Endothelial cell of umbilical vein (primary cell): ENCODE results near the gene CTSK. TPM values are rescaled to one million over a fixed set of nuclear protein-coding genes. Genes with fewer than 3 reads are reported as not detected.

ENCODE experiments used
- BruUV-seq: library from RNA; stranded (reverse); fragments of 400-500 nt; replicated peaks from 2 replicates; lab custom pipeline; 2021; lab: Mats Ljungman, UMichigan
- CTCF ChIA-PET: fragments of 300-600, 350-600 bp; sonication (Branson Sonifier 250); formaldehyde crosslinking; loops from one replicate; lab custom pipeline; 2021; ENCODE audit warnings: antibody characterized with exemption, inconsistent platforms; lab: Charles Lee
- POLR2A ChIA-PET: fragments of 300-600, 350-600 bp; sonication (Branson Sonifier 250); formaldehyde crosslinking; loops from one replicate; lab custom pipeline; 2021; ENCODE audit warnings: antibody characterized with exemption, inconsistent platforms; lab: Charles Lee
- DNase-seq: peaks from one replicate; pipeline ENCODE4 v3.0.0-alpha.2; 2011; ENCODE audit warnings: low read depth, low spot score
- FAIRE-seq: peaks from 2 replicates; lab custom pipeline; 2011; peaks lifted over from hg19 to GRCh38; lab: Jason Lieb, UNC
- H2AFZ ChIP-seq: 2 replicates; pipeline ENCODE4 v1.6.0; 2012; ENCODE audit warnings: low read depth, low read length, control low read depth, inconsistent platforms
- H3K27ac ChIP-seq: 2 replicates; pipeline ENCODE4 v1.5.1; 2011; ENCODE audit warnings: low read depth, mild to moderate bottlenecking, control low read depth, low read length, moderate library complexity; ENCODE audit not compliant: insufficient read depth
- H3K27me3 ChIP-seq, 2 experiments: 2 replicates each; pipeline versions ENCODE4 v1.6.0 to v1.6.1; 2011; ENCODE audit warnings: low read length in 2 of 2, mixed read lengths in 1 of 2; ENCODE audit not compliant: control insufficient read depth in 2 of 2, insufficient read depth in 2 of 2
- H3K36me3 ChIP-seq, 2 experiments: 2 replicates in 1 of 2; 3 replicates in 1 of 2; pipeline ENCODE4 v1.5.1; 2011; ENCODE audit warnings: low read length in 2 of 2, mild to moderate bottlenecking in 1 of 2, moderate library complexity in 1 of 2; ENCODE audit not compliant: control insufficient read depth in 2 of 2, insufficient read depth in 2 of 2; ENCODE audit errors: extremely low read depth in 1 of 2
- H3K4me1 ChIP-seq: 3 replicates; pipeline ENCODE4 v1.5.1; 2011; ENCODE audit warnings: mild to moderate bottlenecking, low read length; ENCODE audit not compliant: control insufficient read depth, insufficient read depth; ENCODE audit errors: extremely low read depth
- H3K4me2 ChIP-seq: 2 replicates; pipeline ENCODE4 v1.6.1; 2011; ENCODE audit warnings: low read length, control low read depth, mixed read lengths; ENCODE audit not compliant: insufficient read depth
- H3K4me3 ChIP-seq, 3 experiments: fragments of 200-600 bp in 1 of 3; sonication (generic), shearing (Covaris generic) in 1 of 3; replicated peaks in 1 of 3; 2 replicates each; pipeline ENCODE4 v1.5.1; 2011 to 2016; ENCODE audit warnings: control low read depth in 3 of 3, low read length in 3 of 3, mild to moderate bottlenecking in 2 of 3, inconsistent platforms in 1 of 3, low read depth in 1 of 3, moderate library complexity in 1 of 3; ENCODE audit not compliant: insufficient read depth in 1 of 3
- H3K79me2 ChIP-seq: 2 replicates; pipeline ENCODE4 v1.6.0; 2012; ENCODE audit warnings: low read length, inconsistent platforms; ENCODE audit not compliant: control insufficient read depth, insufficient read depth
- H3K9ac ChIP-seq: replicated peaks from 2 replicates; pipeline ENCODE3; 2011; ENCODE audit warnings: low read length, control low read depth; ENCODE audit not compliant: insufficient read depth; ENCODE audit errors: extremely low read depth
- H3K9me1 ChIP-seq: replicated peaks from 3 replicates; pipeline ENCODE4 v1.6.0; 2011; ENCODE audit warnings: mild to moderate bottlenecking, low read length; ENCODE audit not compliant: control insufficient read depth, insufficient read depth; ENCODE audit errors: extremely low read depth
- H3K9me3 ChIP-seq: replicated peaks from 2 replicates; pipeline ENCODE4 v1.5.1; 2012; ENCODE audit warnings: low read length, inconsistent platforms; ENCODE audit not compliant: control insufficient read depth, insufficient read depth
- H4K20me1 ChIP-seq: replicated peaks from 2 replicates; pipeline ENCODE3; 2011; ENCODE audit warnings: mild to moderate bottlenecking, low read length; ENCODE audit not compliant: control insufficient read depth, insufficient read depth; ENCODE audit errors: extremely low read depth
- CTCF ChIP-seq, 2 donors: IDR thresholded peaks; 1 replicate in 1 of 2; 2 replicates in 1 of 2; pipeline ENCODE4 v1.5.1; 2011; ENCODE audit warnings: low read length in 2 of 2, mild to moderate bottlenecking in 2 of 2, moderate library complexity in 2 of 2, control low read depth in 1 of 2, inconsistent platforms in 1 of 2, low read depth in 1 of 2; ENCODE audit not compliant: insufficient read depth in 1 of 2; ENCODE audit errors: extremely low read depth in 1 of 2
- EZH2 ChIP-seq: IDR thresholded peaks from 2 replicates; pipeline ENCODE4 v1.6.1; 2012; ENCODE audit warnings: borderline replicate concordance, low read depth, mild to moderate bottlenecking, moderate library complexity, low read length, inconsistent platforms; ENCODE audit not compliant: severe bottlenecking
- FOS ChIP-seq: IDR thresholded peaks from 2 replicates; pipeline ENCODE4 v1.6.1; 2011; ENCODE audit warnings: mild to moderate bottlenecking, low read length, moderate library complexity, borderline replicate concordance; ENCODE audit not compliant: insufficient read depth
- GATA2 ChIP-seq: IDR thresholded peaks from 2 replicates; pipeline ENCODE4 v1.7.0; 2011; ENCODE audit warnings: low read depth, mild to moderate bottlenecking, moderate library complexity, mixed read lengths, low read length; ENCODE audit not compliant: insufficient read length, insufficient read depth
- JUN ChIP-seq: IDR thresholded peaks from 2 replicates; pipeline ENCODE4 v1.6.1; 2011; ENCODE audit warnings: borderline replicate concordance, low read depth; ENCODE audit not compliant: insufficient read length, insufficient read depth
- MAX ChIP-seq: IDR thresholded peaks from 2 replicates; pipeline ENCODE4 v1.6.1; 2011; ENCODE audit not compliant: insufficient read depth, insufficient read length
- MYC ChIP-seq: IDR thresholded peaks from one replicate; pipeline ENCODE4 v1.6.1; 2011; ENCODE audit warnings: mild to moderate bottlenecking, low read depth, low read length
- POLR2A ChIP-seq: IDR thresholded peaks from 2 replicates; pipeline ENCODE4 v1.6.1; 2012; ENCODE audit warnings: low read depth, mild to moderate bottlenecking, control low read depth, low read length
- POLR2AphosphoS5 ChIP-seq: IDR thresholded peaks from 2 replicates; pipeline ENCODE4 v1.6.1; 2012; ENCODE audit warnings: low read depth, mild to moderate bottlenecking, control low read depth, low read length, moderate library complexity; ENCODE audit not compliant: insufficient read depth
- dilution Hi-C: fragments of 300-500 bp; cut with MboI; formaldehyde crosslinking; loops from one replicate; pipeline ENCODE4 v1.15.0; 2019; ENCODE audit warnings: low sequenced_read_pairs; ENCODE audit not compliant: extremely low pct_ligation_motif_present
- intact Hi-C: fragments of 100-400 bp; cut with micrococcal nuclease; formaldehyde crosslinking; loops from one replicate; pipeline ENCODE4 v1.10.0; 2022
- polyA plus RNA-seq, 4 experiments: library from polyadenylated mRNA; depleted of rRNA in 3 of 4; stranded (reverse) in 3 of 4; unstranded in 1 of 4; fragments of >200 nt; gene quantifications; 2 replicates each; pipeline versions ENCODE4 v1.2.1 to v1.2.3, GENCODE V29; 2011 to 2012; ENCODE audit warnings: missing spikeins in 1 of 4
- total RNA-seq: library from RNA; stranded (reverse); gene quantifications from 2 replicates; pipeline ENCODE4 v1.2.3, GENCODE V29; 2021

Gene CTSK
- total and polyA plus RNA-seq, 2 donors (not counting 3 experiments of a cell fraction or from before 2014, with no cell fraction given): 18.5 to 45.6 TPM

- DNase-seq: no peak
- BruUV-seq: no TSS peak
- Histone ChIP-seq H3K27ac (no peak overlapping the region), H2AFZ (no peak overlapping the region), H3K36me3 (no peaks in the 10 kb centered on the region), H3K4me3 (no peak overlapping the region), H3K4me1 (no peaks in the 10 kb centered on the region), H4K20me1 (no peaks in the 10 kb centered on the region), H3K9me1 (no peaks in the 10 kb centered on the region), H3K9me3 (no peaks in the 10 kb centered on the region), H3K27me3 (no peaks in the 10 kb centered on the region), H3K9ac (no peak overlapping the region), H3K4me2 (no peak overlapping the region), H3K79me2 (no peaks in the 10 kb centered on the region)
- CTCF ChIA-PET: interaction anchor here (1.2 to 3.3 kb wide), 3 partner anchors 10 to 64 kb away, joined by 3 to 8 read pairs (median 5); no protein-coding TSS in a partner anchor
- intact Hi-C loops (loop anchor here (2.0 kb wide), 1 partner anchor 15 kb away; the partner anchor contains the start of gene CTSS), dilution Hi-C loops (no loop called here)
- FAIRE-seq: no peak
- no peak for TF ChIP-seq POLR2A
- no peak for TF ChIP-seq GATA2
- TF ChIP-seq CTCF (IDR thresholded peaks at IDR 0.05; ENCODE audit: extremely low read depth in 1 of 2, insufficient read depth in 1 of 2, low read depth in 1 of 2, low read length in 2 of 2): no peak
- no peak for TF ChIP-seq POLR2AphosphoS5
- no peak for TF ChIP-seq EZH2
- TF ChIP-seq MYC: no peak
- no peak for TF ChIP-seq JUN
- no peak for TF ChIP-seq FOS
- TF ChIP-seq MAX: no peak
- POLR2A ChIA-PET: no interaction called here
Measured at GRCh38 chr1:150749720-150750311, 58.2 kb downstream of the CTSK start.
